HEK293 (cell line): ENCODE results near the gene CNIH1.

Source experiments
- KLF10 ChIP-seq: fragments of 450-650 bp; IDR thresholded peaks from 2 replicates; pipeline ENCODE4 v1.5.1; 2018; ENCODE audit warnings: missing biosample characterization, mild to moderate bottlenecking, missing genetic modification characterization
- PATZ1 ChIP-seq: fragments of 450-650 bp; formaldehyde crosslinking; IDR thresholded peaks from 2 replicates; pipeline ENCODE4 v1.5.1; 2016; ENCODE audit warnings: missing biosample characterization, missing genetic modification characterization
- PRDM10 ChIP-seq: fragments of 450-650 bp; formaldehyde crosslinking; IDR thresholded peaks from 2 replicates; pipeline ENCODE4 v1.5.1; 2016; ENCODE audit warnings: missing biosample characterization, missing genetic modification characterization
- SP3 ChIP-seq: fragments of 450-650 bp; formaldehyde crosslinking; IDR thresholded peaks from 2 replicates; pipeline ENCODE4 v1.5.1; 2016; ENCODE audit warnings: missing biosample characterization, missing genetic modification characterization
- ZBTB11 ChIP-seq: fragments of 450-650 bp; formaldehyde crosslinking; conservative IDR thresholded peaks from 2 replicates; pipeline ENCODE4 v1.5.1; 2016; ENCODE audit warnings: low read depth, missing biosample characterization, missing genetic modification characterization
- ZNF148 ChIP-seq: fragments of 450-650 bp; formaldehyde crosslinking; IDR thresholded peaks from 2 replicates; pipeline ENCODE4 v1.5.0; 2017; ENCODE audit warnings: missing biosample characterization, missing genetic modification characterization, borderline replicate concordance
- ZNF391 ChIP-seq: fragments of 450-650 bp; formaldehyde crosslinking; IDR thresholded peaks from 2 replicates; pipeline ENCODE4 v1.5.1; 2016; ENCODE audit warnings: low read depth, missing biosample characterization, missing genetic modification characterization, borderline replicate concordance
- ZNF449 ChIP-seq: fragments of 450-650 bp; formaldehyde crosslinking; IDR thresholded peaks from 2 replicates; pipeline ENCODE4 v1.5.1; 2017; ENCODE audit warnings: missing biosample characterization, mild to moderate bottlenecking, missing genetic modification characterization, moderate library complexity
- ZNF621 ChIP-seq: fragments of 450-650 bp; formaldehyde crosslinking; IDR thresholded peaks from 2 replicates; pipeline ENCODE4 v1.5.1; 2017; ENCODE audit warnings: missing biosample characterization, missing genetic modification characterization
- ZNF704 ChIP-seq: fragments of 450-650 bp; formaldehyde crosslinking; IDR thresholded peaks from 2 replicates; pipeline ENCODE4 v1.5.1; 2016; ENCODE audit warnings: missing biosample characterization, missing genetic modification characterization
- ZNF792 ChIP-seq: fragments of 450-650 bp; formaldehyde crosslinking; IDR thresholded peaks from 2 replicates; pipeline ENCODE4 v1.5.1; 2016; ENCODE audit warnings: missing biosample characterization, missing genetic modification characterization

Gene CNIH1

GRCh38 chr14:54488646-54489317 is 47.6 kb upstream of the CNIH1 start, which contains the start of gene GMFB (continued):
- TF ChIP-seq PATZ1 (tag by site-specific recombination) = peak; percentile 73
- no peak for TF ChIP-seq ZNF621
- TF ChIP-seq SP3 = peak; percentile 47
- TF ChIP-seq ZNF704 (tag by site-specific recombination) = no peak
- TF ChIP-seq ZBTB11 (tag by site-specific recombination) = peak; percentile 87
- TF ChIP-seq ZNF792 = peak; percentile 60; the same call in 1 of the 2 replicates
- TF ChIP-seq ZNF449 (tag by site-specific recombination) = peak; percentile 45; the same call in 1 of the 2 replicates
- TF ChIP-seq ZNF148 = no peak
- peak; percentile 83; the same call in 1 of the 2 replicates for TF ChIP-seq PRDM10 (tag by site-specific recombination)
- peak; percentile 70 for TF ChIP-seq KLF10 (tag by site-specific recombination)
- TF ChIP-seq ZNF391 (tag by site-specific recombination) = peak; percentile 83
